GM18519 (cell line): ENCODE measurements around the gene CILP.

Experiments used
- ATAC-seq: cut with Tn5 transposase; IDR thresholded peaks from one replicate; pipeline ENCODE4 v1.9.1; 2021; ENCODE audit warnings: mild to moderate bottlenecking, moderate library complexity; ENCODE audit not compliant: unreplicated experiment, low FRiP score

Gene CILP

GRCh38 chr15:65165875-65166274 is 45.4 kb downstream of the CILP start:
- no peak for ATAC-seq

- ATAC-seq, result no peak
These were observed 47.1 kb downstream of the CILP start for GRCh38 chr15:65164139-65164538.

GRCh38 chr15:65163041-65163440 is 48.2 kb downstream of the CILP start:
- ATAC-seq, result no peak

- ATAC-seq, result no peak
These were observed 54.6 kb downstream of the CILP start for GRCh38 chr15:65156692-65157091.

- no peak for ATAC-seq
These were observed 56.6 kb downstream of the CILP start for GRCh38 chr15:65154720-65155119.

DNA sequence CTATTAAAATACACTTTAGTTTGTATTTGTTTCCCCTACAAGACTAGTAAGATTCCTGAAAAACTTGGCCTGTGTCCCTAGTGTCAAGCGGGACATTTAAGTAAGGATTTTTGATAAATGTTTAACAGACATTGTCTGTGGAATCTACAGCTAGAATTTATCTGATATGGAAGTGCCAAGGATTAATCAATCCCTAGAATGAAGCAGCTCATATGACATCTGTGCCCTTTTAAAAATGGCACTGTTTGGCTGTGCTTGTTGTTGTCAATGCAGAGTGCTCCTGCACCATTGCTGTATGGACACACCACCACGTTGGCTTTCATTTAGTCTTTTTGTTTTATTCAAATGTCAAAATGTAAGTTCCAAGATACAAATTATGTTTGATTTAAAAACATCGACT is 63.4 kb downstream of the CILP start:
- ATAC-seq, result no peak

- no peak for ATAC-seq
These were observed 64.8 kb downstream of the CILP start for GRCh38 chr15:65146438-65146837.
